ENCODE measurements around the gene TP53TG5. TPM values are rescaled to one million over a fixed set of nuclear protein-coding genes. Genes with fewer than 3 reads are reported as not detected.

Gene TP53TG5
- total RNA-seq, 2 experiments from 2014 or later = 0.40 to 0.80 TPM

GRCh38 chr20:45404438-45404837 lies 26.3 kb upstream of the TP53TG5 start:
- POLR2A ChIA-PET = no interaction called here
- intact Hi-C loops (cut with DNase I, micrococcal nuclease) = no loop called here
- Mint-ChIP-seq H3K4me1 (peaks cover 22% of the 10 kb centered on the region), H3K27me3 (peaks cover 3% of the 10 kb centered on the region), H3K36me3 (ENCODE audit: low read depth) (peaks cover 21% of the 10 kb centered on the region), H3K9me3 (ENCODE audit: low read depth) (peaks cover 10% of the 10 kb centered on the region), H3K4me3 (peak overlapping the region; percentile 73), H3K27ac (peak overlapping the region; percentile 70)
- CTCF ChIA-PET = interaction anchor here (0.7 to 3.5 kb wide), 8 partner anchors 11 to 1121 kb away, joined by 3 to 24 read pairs (median 5); partner anchors contain the start of gene PIGT
- ATAC-seq (no peak), DNase-seq (no peak)

- Mint-ChIP-seq H3K27me3 (peaks cover 3% of the 10 kb centered on the region), H3K36me3 (ENCODE audit: low read depth) (peaks cover 24% of the 10 kb centered on the region), H3K9me3 (ENCODE audit: low read depth) (peaks cover 15% of the 10 kb centered on the region), H3K4me3 (no peak overlapping the region), H3K27ac (no peak overlapping the region), H3K4me1 (peaks cover 21% of the 10 kb centered on the region)
- ChIA-PET CTCF (interaction anchor here (0.6 to 3.5 kb wide), 4 partner anchors 10 to 112 kb away, joined by 3 to 24 read pairs (median 4); no protein-coding TSS in a partner anchor), POLR2A (no interaction called here)
- DNase-seq (no peak), ATAC-seq (no peak)
- intact Hi-C loops (cut with DNase I, micrococcal nuclease) = no loop called here
These were observed 24.8 kb upstream of the TP53TG5 start for GRCh38 chr20:45402946-45403345.

GRCh38 chr20:45400346-45401031 lies 22.4 kb upstream of the TP53TG5 start:
- Mint-ChIP-seq H3K36me3 (ENCODE audit: low read depth) (peaks cover 25% of the 10 kb centered on the region), H3K9me3 (ENCODE audit: low read depth) (peaks cover 15% of the 10 kb centered on the region), H3K27ac (no peak overlapping the region), H3K4me1 (peaks cover 12% of the 10 kb centered on the region), H3K4me3 (no peak overlapping the region), H3K27me3 (peaks cover 3% of the 10 kb centered on the region)
- no peak for ATAC-seq
- DNase-seq = no peak
- CTCF ChIA-PET = no interaction called here
- intact Hi-C loops (cut with DNase I, micrococcal nuclease) = no loop called here
- POLR2A ChIA-PET = no interaction called here

- CTCF ChIA-PET = interaction anchor here (1.0 to 1.5 kb wide), 2 partner anchors 25 to 27 kb away, joined by 3 to 6 read pairs; no protein-coding TSS in a partner anchor
- H3K9me3 Mint-ChIP-seq (ENCODE audit: low read depth) = peaks cover 15% of the 10 kb centered on the region
- POLR2A ChIA-PET = no interaction called here
- DNase-seq (no peak), ATAC-seq (no peak)
- peaks cover 6% of the 10 kb centered on the region for H3K4me1 Mint-ChIP-seq
- no peaks in the 10 kb centered on the region for H3K27me3 Mint-ChIP-seq
- intact Hi-C loops (cut with DNase I, micrococcal nuclease) = no loop called here
- peaks cover 25% of the 10 kb centered on the region for H3K36me3 Mint-ChIP-seq (ENCODE audit: low read depth)
- no peak overlapping the region for H3K4me3 Mint-ChIP-seq
- H3K27ac Mint-ChIP-seq = no peak overlapping the region
These were observed 20.9 kb upstream of the TP53TG5 start for GRCh38 chr20:45399018-45399417.

GRCh38 chr20:45395114-45395415 lies 16.9 kb upstream of the TP53TG5 start:
- CTCF ChIA-PET = interaction anchor here (1.1 to 1.6 kb wide), 2 partner anchors 14 to 21 kb away, joined by 3 to 17 read pairs; no protein-coding TSS in a partner anchor
- no peaks in the 10 kb centered on the region for H3K27me3 Mint-ChIP-seq
- peaks cover 10% of the 10 kb centered on the region for H3K36me3 Mint-ChIP-seq (ENCODE audit: low read depth)
- H3K4me1 Mint-ChIP-seq = peaks cover 8% of the 10 kb centered on the region
- no peak overlapping the region for H3K27ac Mint-ChIP-seq
- POLR2A ChIA-PET = no interaction called here
- DNase-seq = no peak
- peaks cover 11% of the 10 kb centered on the region for H3K9me3 Mint-ChIP-seq (ENCODE audit: low read depth)
- H3K4me3 Mint-ChIP-seq = no peak overlapping the region
- intact Hi-C loops (cut with DNase I, micrococcal nuclease) = no loop called here
- ATAC-seq = no peak

DNA sequence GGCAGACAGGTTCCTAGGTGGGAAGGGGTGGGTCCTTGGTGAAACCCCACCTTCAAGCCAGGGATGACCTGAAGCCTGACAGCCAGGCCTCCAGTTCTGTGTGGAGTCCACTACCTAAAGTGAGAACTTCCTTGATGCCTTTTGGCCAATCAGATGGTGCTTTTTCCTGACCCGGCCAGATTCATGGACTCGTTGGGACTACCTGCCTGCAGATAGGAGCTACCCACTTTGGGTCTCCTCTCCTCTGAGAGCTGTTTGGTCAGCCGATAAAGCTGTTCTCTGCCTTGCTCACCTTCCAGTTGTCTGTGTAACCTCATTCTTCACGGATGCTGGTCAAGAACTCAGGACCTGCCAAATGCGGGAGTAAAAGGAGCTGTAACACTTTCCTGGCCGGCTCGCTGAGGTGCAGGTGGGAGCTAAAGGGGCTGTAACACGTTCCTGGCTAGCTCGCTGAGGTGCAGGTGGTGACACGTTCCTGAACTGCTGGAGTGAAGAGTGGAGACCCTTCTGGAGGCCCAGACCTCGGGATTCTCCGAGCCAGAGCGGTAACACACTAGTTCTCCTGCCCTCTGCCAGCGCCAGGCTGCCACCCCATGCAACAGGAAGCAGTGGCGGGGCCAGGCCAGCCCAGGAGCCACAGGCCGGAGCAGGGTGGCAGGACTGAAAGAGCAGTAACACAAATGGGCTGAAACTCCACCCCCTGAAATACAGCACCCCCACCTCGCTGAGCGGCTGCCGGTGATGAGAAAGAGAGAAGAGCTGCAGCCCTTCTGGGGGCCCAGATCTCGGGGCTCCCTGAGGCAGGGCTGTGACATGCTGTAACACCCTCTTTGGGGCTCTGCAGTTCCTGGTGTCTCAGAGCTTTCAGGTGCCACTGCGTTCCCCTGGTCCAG lies 16.3 kb upstream of the TP53TG5 start:
- ChIA-PET CTCF (interaction anchor here (1.1 to 1.6 kb wide), 2 partner anchors 14 to 20 kb away, joined by 3 to 17 read pairs; no protein-coding TSS in a partner anchor), POLR2A (no interaction called here)
- Mint-ChIP-seq H3K9me3 (ENCODE audit: low read depth) (peaks cover 5% of the 10 kb centered on the region), H3K27me3 (no peaks in the 10 kb centered on the region), H3K36me3 (ENCODE audit: low read depth) (peaks cover 4% of the 10 kb centered on the region), H3K4me3 (no peak overlapping the region), H3K4me1 (peaks cover 8% of the 10 kb centered on the region), H3K27ac (no peak overlapping the region)
- ATAC-seq (no peak), DNase-seq (no peak)
- intact Hi-C loops (cut with DNase I, micrococcal nuclease) = no loop called here

DNA sequence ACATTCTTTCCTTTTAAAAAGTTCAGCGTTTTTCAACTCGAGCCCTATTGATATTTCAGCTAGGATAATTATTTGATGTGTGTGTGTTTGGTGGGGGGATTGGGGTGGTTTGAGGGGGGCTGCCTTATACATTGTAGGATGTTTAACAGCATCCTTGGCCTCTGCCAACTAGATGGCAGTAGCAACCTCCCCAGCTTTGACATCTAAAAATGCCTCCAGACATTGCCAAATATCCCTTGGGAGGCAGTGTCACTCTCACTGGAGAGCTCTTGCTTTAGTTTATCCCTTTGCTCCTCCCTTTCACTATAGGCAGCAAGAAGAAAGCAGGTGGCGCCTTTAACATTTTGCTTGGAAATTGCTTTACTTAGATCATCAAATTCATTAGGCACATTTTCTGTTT lies 14.6 kb upstream of the TP53TG5 start:
- Mint-ChIP-seq H3K36me3 (ENCODE audit: low read depth) (peaks cover 1% of the 10 kb centered on the region), H3K9me3 (ENCODE audit: low read depth) (no peaks in the 10 kb centered on the region), H3K4me3 (no peak overlapping the region), H3K27ac (no peak overlapping the region), H3K27me3 (no peaks in the 10 kb centered on the region), H3K4me1 (peaks cover 9% of the 10 kb centered on the region)
- no peak for DNase-seq
- ChIA-PET CTCF (interaction anchor here (2.1 kb wide), 1 partner anchor 19 kb away, joined by 8 read pairs; no protein-coding TSS in a partner anchor), POLR2A (no interaction called here)
- ATAC-seq = no peak
- intact Hi-C loops (cut with DNase I, micrococcal nuclease) = no loop called here

GRCh38 chr20:45391559-45391958 lies 13.4 kb upstream of the TP53TG5 start:
- H3K9me3 Mint-ChIP-seq (ENCODE audit: low read depth) = peaks cover 4% of the 10 kb centered on the region
- H3K4me1 Mint-ChIP-seq = peaks cover 15% of the 10 kb centered on the region
- CTCF ChIA-PET = interaction anchor here (2.1 kb wide), 1 partner anchor 18 kb away, joined by 8 read pairs; no protein-coding TSS in a partner anchor
- ATAC-seq (no peak), DNase-seq (no peak)
- peaks cover 5% of the 10 kb centered on the region for H3K36me3 Mint-ChIP-seq (ENCODE audit: low read depth)
- no peak overlapping the region for H3K4me3 Mint-ChIP-seq
- POLR2A ChIA-PET = no interaction called here
- no peaks in the 10 kb centered on the region for H3K27me3 Mint-ChIP-seq
- no peak overlapping the region for H3K27ac Mint-ChIP-seq
- intact Hi-C loops (cut with DNase I, micrococcal nuclease) = no loop called here

GRCh38 chr20:45390931-45391330 lies 12.8 kb upstream of the TP53TG5 start:
- H3K9me3 Mint-ChIP-seq (ENCODE audit: low read depth) = peaks cover 4% of the 10 kb centered on the region
- POLR2A ChIA-PET = no interaction called here

GRCh38 chr20:45387274-45387673 lies 9.1 kb upstream of the TP53TG5 start:
- no peak for DNase-seq
- POLR2A ChIA-PET = no interaction called here
- peaks cover 15% of the 10 kb centered on the region for H3K4me1 Mint-ChIP-seq
- CTCF ChIA-PET = interaction anchor here (1.0 to 3.3 kb wide), 8 partner anchors 9 to 69 kb away, joined by 3 to 19 read pairs (median 4); partner anchors contain the start of genes SYS1 and TP53TG5
- no peak overlapping the region for H3K27ac Mint-ChIP-seq
- H3K36me3 Mint-ChIP-seq (ENCODE audit: low read depth) = peaks cover 5% of the 10 kb centered on the region
- no peaks in the 10 kb centered on the region for H3K27me3 Mint-ChIP-seq
- peaks cover 4% of the 10 kb centered on the region for H3K9me3 Mint-ChIP-seq (ENCODE audit: low read depth)
- H3K4me3 Mint-ChIP-seq = no peak overlapping the region
- intact Hi-C loops (cut with DNase I, micrococcal nuclease) = no loop called here
- no peak for ATAC-seq

More at GRCh38 chr20:45390931-45391330, 12.8 kb upstream of the TP53TG5 start:
- H3K4me3 Mint-ChIP-seq = no peak overlapping the region
- peaks cover 5% of the 10 kb centered on the region for H3K36me3 Mint-ChIP-seq (ENCODE audit: low read depth)
- intact Hi-C loops (cut with DNase I, micrococcal nuclease) = no loop called here
- H3K4me1 Mint-ChIP-seq = peaks cover 15% of the 10 kb centered on the region
- H3K27ac Mint-ChIP-seq = no peak overlapping the region
- no peaks in the 10 kb centered on the region for H3K27me3 Mint-ChIP-seq
- ATAC-seq (no peak), DNase-seq (no peak)
- CTCF ChIA-PET = interaction anchor here (2.1 kb wide), 1 partner anchor 17 kb away, joined by 8 read pairs; no protein-coding TSS in a partner anchor

DNA sequence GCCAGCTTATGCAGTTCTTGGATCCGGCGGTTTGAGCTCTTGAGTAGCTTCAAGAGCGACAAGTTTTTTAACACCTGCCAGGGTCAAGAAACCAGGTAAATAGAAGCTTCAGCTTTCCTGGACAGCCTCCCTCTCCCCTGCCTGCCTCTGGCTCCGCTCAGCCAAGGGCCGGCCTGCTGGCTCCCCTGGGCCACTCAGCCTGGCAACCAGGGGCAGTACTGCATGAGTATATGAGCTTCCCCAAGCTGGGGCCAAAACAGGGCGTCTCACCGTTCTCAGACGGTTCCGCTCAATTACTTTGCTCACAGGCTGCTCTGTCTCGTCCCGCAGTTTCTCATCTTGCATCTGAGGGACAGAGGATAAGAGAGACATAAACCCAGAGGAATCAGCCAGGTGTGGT lies 856 bp downstream of the TP53TG5 start:
- H3K27me3 Mint-ChIP-seq = no peaks in the 10 kb centered on the region
- H3K27ac Mint-ChIP-seq = no peak overlapping the region
- peaks cover 18% of the 10 kb centered on the region for H3K4me1 Mint-ChIP-seq
- no peak for ATAC-seq
- POLR2A ChIA-PET = interaction anchor here (0.6 kb wide), 1 partner anchor 76 kb away, joined by 3 read pairs; no protein-coding TSS in a partner anchor
- no peak overlapping the region for H3K4me3 Mint-ChIP-seq
- H3K36me3 Mint-ChIP-seq (ENCODE audit: low read depth) = peaks cover 7% of the 10 kb centered on the region
- CTCF ChIA-PET = interaction anchor here (0.6 to 10.0 kb wide), 5 partner anchors 9 to 73 kb away, joined by 3 to 189 read pairs (median 4); no protein-coding TSS in a partner anchor
- intact Hi-C loops (cut with DNase I, micrococcal nuclease) = no loop called here
- no peak for DNase-seq
- H3K9me3 Mint-ChIP-seq (ENCODE audit: low read depth) = no peaks in the 10 kb centered on the region

Measured in activated CD4-positive, alpha-beta T cell treated with anti-CD3 and anti-CD28 coated beads for 36 hours (primary cell).